Hepatic stellate cell (primary cell): ENCODE data around the gene HS3ST4.

ENCODE experiments used
- DNase-seq: peaks from one replicate; pipeline ENCODE4 v3.0.0; 2011; ENCODE audit warnings: low spot score

HS3ST4 gene

GRCh38 chr16:25895380-25895779 lies 203.6 kb downstream of the HS3ST4 start:
- DNase-seq, result no peak

DNA sequence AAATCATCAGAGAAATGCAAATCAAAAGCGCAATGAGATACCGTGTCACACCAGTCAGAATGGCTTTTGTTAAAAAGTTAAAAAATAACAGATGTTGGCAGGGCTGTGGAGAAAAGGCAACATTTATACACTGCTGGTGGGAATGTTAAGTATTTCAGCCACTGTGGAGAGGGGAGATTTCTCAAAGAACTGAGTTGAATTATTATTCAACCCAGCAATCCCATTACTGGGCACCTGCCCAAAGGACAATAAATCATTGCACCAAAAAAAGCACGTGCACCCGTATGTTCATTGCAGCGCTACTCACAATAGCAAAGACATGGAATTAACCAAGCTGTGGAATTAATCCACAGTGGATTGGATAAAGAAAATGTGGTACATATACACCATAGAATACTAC lies 204.7 kb downstream of the HS3ST4 start:
- DNase-seq, result no peak

DNA sequence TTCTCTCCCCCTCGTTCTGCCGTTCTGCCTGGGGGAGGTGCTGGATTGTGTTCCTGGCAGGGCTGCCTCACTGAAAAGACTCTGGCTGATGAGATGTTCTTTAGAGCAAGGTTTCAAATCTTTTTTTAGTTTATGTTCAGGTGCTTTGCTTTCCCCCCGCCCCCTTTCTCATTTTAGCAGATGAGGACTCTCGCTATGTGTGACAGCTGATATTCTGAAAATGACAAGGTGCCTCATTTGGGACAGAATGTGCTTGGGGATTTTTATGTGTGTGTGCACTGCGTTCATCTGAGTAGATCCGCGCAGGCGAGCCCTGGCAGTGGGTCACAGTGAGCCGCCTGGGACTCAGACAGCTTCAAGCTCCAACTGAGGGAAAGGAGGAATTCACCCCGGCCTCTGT lies 205.9 kb downstream of the HS3ST4 start:
- DNase-seq, result no peak

DNA sequence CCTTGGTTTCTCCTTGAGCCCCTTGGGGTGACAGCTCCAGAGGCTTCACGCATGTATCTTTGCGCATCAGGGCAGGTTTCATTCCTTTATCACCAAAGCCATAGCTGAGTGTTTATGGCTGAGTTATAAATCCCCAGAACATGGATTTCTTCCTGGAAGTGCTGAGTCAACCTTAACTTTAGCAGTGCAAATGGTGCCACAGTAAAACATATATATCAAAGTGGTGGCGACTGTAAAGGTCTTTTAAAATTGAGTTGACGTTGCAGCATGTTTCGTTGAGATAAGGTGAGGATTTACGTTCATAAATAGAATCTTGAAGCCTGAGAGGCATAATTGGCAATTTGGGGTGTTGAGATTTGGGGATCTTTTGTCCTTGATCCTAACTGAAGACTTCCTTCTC lies 214.1 kb downstream of the HS3ST4 start:
- DNase-seq, result no peak

GRCh38 chr16:25910971-25911370 lies 219.2 kb downstream of the HS3ST4 start:
- no peak for DNase-seq

DNA sequence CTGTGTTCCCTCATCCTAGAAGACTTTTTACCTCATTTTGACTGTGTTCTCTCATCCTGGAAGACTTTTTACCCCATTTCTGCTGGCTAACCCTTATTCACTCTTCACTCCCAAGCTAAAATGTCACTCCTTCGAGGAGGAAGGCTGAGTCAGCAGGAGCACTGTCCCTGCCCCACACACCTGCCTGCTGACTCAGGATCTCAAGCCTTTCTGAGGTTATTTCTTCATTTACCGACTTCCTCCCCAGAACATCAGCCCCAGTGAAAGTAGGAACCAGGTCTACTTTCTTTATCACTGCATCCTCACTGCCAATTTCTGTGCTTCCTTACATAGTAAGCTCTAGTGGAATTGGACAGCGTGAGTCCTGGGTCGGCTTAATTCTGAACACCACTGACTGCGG lies 220.6 kb downstream of the HS3ST4 start:
- DNase-seq, result no peak

- no peak for DNase-seq
Measured at GRCh38 chr16:25914357-25914962, 222.7 kb downstream of the HS3ST4 start.

GRCh38 chr16:25916037-25916436 lies 224.3 kb downstream of the HS3ST4 start:
- DNase-seq, result no peak

DNA sequence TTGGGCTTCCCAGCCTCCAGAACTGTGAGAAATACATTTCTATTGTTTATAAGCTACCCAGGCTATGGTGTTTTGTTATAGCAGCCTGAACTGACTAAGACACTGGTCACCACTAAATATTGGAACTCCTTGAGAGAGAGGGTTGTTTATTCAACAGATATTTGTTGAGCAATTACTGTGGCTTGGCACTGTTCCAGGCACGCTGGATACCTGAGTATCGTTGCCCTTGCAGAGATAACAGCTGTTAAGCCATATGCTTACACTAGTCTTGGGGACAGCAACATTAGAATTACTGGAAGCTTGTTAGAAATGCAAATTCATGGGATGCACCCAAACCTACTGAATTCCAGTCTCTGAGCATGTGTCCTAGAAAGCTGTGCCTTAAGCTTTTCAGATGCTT lies 230.7 kb downstream of the HS3ST4 start:
- DNase-seq, result no peak

DNA sequence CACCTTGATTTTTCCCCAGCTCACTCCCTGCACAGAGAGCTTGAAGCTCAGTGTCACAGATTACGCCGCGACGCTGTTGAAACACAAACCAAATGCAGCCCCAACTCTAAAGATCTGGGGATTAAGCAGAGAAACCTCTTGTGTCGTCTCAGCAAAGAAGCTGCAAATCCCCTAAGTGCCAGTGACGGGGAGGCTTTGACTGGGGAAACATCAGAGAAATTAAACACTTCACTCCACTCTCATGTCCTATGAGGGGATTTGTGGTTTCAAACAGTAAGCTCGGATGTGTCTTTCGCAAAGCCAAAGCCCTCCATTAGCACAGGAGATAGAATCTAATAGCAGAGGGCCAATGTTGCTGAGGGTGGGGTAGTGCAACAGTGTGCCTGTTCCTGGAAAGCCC lies 233.7 kb downstream of the HS3ST4 start:
- DNase-seq, result no peak

DNA sequence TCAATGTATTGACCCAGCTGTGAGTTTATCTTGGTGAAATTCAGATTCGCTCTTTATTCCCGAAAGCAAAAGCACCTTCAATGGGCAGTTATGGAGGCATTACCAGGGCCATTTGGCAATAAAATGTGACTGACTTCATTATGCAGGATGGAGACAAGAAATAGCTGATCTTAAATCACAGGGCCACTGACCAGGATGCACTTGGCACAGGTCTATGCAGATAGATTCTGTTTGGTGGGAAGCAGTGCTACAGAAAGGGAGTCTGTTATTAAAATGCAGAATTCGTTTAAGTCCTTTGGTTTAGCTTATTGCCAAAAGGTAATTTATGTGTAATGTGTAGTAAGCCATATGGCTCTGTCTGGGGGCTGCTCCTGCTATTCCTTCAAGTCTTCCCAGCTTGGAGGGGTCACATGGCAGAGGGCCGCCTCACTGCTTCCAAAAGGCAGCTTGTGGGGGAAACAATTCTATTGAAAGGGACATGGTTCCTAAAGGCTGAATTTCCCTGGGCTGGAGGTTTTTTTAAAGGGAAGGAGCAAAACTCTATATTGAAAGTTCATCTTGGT lies 239.8 kb downstream of the HS3ST4 start:
- no peak for DNase-seq

- DNase-seq, result no peak
Measured at GRCh38 chr16:25941800-25942499, 250.2 kb downstream of the HS3ST4 start.

- DNase-seq, result no peak
Measured at GRCh38 chr16:25950586-25951281, 259.0 kb downstream of the HS3ST4 start.

DNA sequence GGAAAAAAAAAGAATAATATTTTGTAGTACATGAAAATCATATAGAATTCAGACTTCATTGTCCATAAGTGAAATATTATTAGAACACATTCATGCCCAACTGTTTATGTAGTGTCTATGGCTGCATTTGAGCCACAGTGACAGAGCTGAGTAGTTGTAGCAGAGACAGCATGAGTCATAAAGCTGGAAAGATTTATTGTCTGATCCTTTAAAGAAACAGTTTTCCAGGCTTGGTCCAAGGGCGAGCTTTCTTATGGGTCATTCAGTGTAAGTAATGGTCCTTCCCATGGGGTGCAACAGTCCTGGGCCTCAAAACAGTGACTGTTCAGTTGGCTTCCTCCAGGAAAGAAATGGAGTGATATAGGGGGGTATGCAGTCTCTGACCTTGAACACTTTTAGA lies 260.2 kb downstream of the HS3ST4 start:
- DNase-seq, result no peak

DNA sequence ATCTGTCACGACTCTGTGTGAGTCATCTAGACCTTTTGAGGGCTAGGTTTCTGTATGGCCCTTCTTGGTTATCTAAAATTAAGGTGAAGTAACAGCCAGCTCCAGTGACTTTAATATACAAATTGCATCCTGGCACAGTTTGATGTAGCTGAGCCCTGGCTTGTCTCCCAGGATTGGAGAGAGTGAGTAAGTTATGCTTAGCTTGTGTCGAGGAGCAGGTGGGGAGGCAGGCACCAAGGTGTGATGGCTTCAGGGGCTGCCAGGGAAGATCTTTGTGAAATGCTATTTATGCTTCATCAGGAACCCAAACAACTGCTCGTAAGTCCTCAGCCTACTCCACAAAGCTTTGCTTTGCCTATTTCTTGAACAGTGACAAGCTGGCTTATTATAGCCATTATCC lies 261.2 kb downstream of the HS3ST4 start:
- no peak for DNase-seq

- DNase-seq, result no peak
Measured at GRCh38 chr16:25957707-25958106, 265.9 kb downstream of the HS3ST4 start.

DNA sequence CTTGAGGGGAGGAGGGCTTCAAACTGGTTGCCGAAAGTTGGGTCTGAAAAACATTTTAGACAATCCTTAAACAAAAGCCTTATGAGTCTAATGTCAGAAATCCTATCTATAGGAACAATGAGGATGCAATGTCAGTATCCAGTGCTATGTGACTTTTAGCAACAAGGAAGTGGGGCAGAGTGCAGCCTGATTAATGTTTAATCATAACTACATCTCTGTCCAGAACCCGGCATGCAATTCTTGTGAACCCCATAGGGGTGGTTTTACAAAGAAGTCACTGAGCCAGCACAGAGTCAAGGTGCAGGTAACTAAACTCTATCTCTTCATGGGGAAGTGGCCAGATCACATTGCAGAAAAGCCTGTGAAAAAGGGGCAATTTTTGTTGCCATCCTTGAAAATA lies 267.5 kb downstream of the HS3ST4 start:
- DNase-seq, result no peak

- no peak for DNase-seq
Measured at GRCh38 chr16:25966172-25967097, 274.7 kb downstream of the HS3ST4 start.

DNA sequence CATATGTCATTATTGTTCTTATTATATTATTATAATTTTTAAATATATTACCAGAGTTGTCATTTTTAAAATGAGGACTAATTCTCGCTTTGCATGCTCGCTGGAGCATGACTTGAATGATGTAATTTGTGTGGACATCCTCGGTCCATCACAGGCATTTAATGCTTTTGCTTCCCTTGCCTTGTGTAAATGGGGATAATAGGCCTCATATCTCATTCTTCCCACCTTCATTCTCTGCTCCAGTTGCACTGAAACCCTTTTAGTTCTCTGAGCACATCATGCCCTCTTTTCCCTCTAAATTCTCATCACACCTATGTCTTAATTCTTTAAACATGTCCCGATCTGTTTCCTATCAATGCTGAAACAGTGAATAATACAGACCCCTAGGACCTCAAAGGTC lies 285.4 kb downstream of the HS3ST4 start:
- DNase-seq, result no peak

GRCh38 chr16:25978218-25978617 lies 286.5 kb downstream of the HS3ST4 start:
- no peak for DNase-seq

DNA sequence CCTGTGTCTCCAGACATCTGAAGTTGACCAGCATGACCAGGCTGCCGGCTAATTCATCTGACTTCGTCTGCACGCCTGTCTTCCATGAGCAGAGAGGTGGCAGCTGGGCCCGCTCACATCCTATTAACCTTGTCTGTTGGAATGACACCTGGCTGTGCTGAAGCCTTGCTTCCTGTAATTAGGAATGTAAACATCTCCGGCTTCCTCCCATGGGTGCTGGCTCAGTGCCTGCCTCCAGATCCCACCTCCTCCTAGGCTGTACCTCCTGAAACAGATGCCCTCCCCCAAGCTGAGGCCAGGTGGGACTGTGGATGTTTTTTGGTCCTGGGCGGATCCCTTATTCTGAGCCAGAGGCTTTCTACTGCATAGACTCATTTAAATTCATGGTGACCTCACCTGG lies 296.3 kb downstream of the HS3ST4 start:
- no peak for DNase-seq

DNA sequence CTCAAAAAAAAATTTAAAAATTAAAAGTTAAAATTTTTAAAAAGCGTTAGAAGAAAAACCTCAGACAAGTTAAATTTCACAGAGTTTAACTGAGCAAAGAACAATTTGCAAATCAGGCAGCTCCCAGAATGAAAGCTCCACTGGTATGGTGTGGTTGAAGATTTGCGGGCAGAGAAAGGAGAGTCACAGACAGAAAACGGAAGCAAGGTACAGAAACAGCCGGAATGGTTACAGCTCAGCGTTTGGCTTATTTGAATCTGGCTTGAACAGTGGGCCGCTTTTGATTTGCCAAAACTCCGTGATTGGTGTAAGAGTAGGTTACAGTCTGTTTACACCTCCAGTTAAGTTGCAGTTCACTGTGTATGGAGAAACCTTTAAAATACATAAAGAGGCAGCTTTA lies 297.1 kb downstream of the HS3ST4 start:
- DNase-seq, result no peak
